ENCODE measurements around the gene POLD3.

GRCh38 chr11:74592063-74592440 lies 330 bp upstream of the POLD3 start:
- no peak for TF ChIP-seq EZH2phosphoT487 (IDR thresholded peaks at IDR 0.05; ENCODE audit: borderline replicate concordance, low read length)
- TF ChIP-seq CTCF (conservative IDR thresholded peaks at IDR 0.05; ENCODE audit: low read depth, low read length) = no peak

All from PC-3 (cell line).